ENCODE results near the gene NRSN2. TPM values are rescaled to one million over a fixed set of nuclear protein-coding genes. Genes with fewer than 3 reads are reported as not detected.
A peak's percentile ranks its signal among the peaks of the same experiment; 100 is the strongest.
"Not testable (repeated sequence)": the region's sequence is repeated elsewhere in the genome, so short reads cannot be mapped to it uniquely, and the experiment has no call there.

The NRSN2 gene
- total and polyA plus RNA-seq, 5 donors from 2014 or later: 0.52 to 1.5 (median 1.3) TPM; not detected in 1

- Histone ChIP-seq H3K27me3 (ENCODE audit: control insufficient read depth, insufficient read depth, low read length) (no peaks in the 10 kb centered on the region), H3K9me3 (ENCODE audit: control insufficient read depth in 2 of 2, low read length in 2 of 2) (no peaks in the 10 kb centered on the region), H3K27ac (ENCODE audit: insufficient read depth, low read length, poor library complexity, severe bottlenecking) (no peak overlapping the region), H3K4me3 (ENCODE audit: low read depth, low read length) (no peak overlapping the region), H3K36me3 (ENCODE audit: control insufficient read depth, insufficient read depth, low read length) (no peaks in the 10 kb centered on the region), H3K4me1 (ENCODE audit: control insufficient read depth, insufficient read depth, low read length, poor library complexity, severe bottlenecking) (no peaks in the 10 kb centered on the region)
- no peaks in the 10 kb centered on the region for H3K36me3 Mint-ChIP-seq
- ATAC-seq (ENCODE audit: low read depth in 2 of 2): no peak
- no peak for DNase-seq
- no peak overlapping the region for H3K4me3 Mint-ChIP-seq
- peaks cover 3 to 13% (median 8%) of the 10 kb centered on the region in 4 donors for H3K4me1 Mint-ChIP-seq
- H3K9me3 Mint-ChIP-seq: no peaks in the 10 kb centered on the region
- H3K27ac Mint-ChIP-seq: no peak overlapping the region
- no peaks in the 10 kb centered on the region for H3K27me3 Mint-ChIP-seq
Measured at GRCh38 chr20:334578-334977, 12.3 kb upstream of the NRSN2 start.

DNA sequence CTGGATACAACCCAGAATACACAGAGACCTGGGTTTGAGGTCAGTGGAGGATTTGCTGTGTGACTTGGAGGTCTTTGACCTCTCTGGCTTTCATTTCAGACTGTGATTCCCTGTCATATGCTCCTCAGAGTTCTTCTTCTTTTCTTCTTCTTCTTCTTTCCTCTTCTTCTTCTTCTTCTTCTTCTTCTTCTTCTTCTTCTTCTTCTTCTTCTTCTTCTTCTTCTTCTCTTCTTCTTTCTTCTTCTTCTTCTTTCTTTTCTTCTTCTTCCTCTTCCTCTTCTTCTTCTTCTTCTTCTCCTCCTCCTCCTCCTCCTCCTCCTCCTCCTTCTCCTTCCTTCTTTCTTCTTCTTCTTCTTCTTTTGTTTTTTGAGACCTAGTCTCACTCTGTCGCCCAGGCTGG is 10.9 kb upstream of the NRSN2 start:
- DNase-seq; H3K27ac ChIP-seq (ENCODE audit: insufficient read depth, low read length, poor library complexity, severe bottlenecking); H3K4me3 Mint-ChIP-seq; H3K4me1 ChIP-seq (ENCODE audit: control insufficient read depth, insufficient read depth, low read length, poor library complexity, severe bottlenecking); H3K27me3 ChIP-seq (ENCODE audit: control insufficient read depth, insufficient read depth, low read length); H3K9me3 Mint-ChIP-seq; H3K36me3 ChIP-seq (ENCODE audit: control insufficient read depth, insufficient read depth, low read length); H3K9me3 ChIP-seq (ENCODE audit: control insufficient read depth in 2 of 2, low read length in 2 of 2); H3K36me3 Mint-ChIP-seq; H3K27me3 Mint-ChIP-seq; ATAC-seq (ENCODE audit: low read depth in 2 of 2); H3K27ac Mint-ChIP-seq; H3K4me1 Mint-ChIP-seq; H3K4me3 ChIP-seq (ENCODE audit: low read depth, low read length): not testable (repeated sequence)

DNA sequence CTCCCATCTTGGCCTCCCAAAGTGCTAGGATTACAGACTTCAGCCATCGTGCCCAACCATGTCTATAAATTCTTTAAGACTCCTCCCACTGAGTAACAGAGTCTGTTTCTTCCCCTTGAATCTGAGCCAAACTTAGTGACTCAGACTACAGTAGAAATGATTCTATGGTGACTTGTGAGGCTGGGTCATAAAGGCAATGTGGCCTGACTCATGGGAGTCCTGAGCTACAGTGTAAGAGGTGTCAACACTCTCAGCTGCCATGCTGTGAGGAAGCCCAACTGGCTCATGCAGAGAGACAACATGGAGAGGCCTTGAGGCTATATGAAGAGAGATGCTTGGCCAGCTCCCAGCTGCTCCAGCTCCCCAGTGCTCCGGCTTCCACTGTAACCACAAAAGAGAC is 5.2 kb upstream of the NRSN2 start:
- Mint-ChIP-seq H3K36me3 (no peaks in the 10 kb centered on the region), H3K27ac (no peak overlapping the region), H3K4me3 (no peak overlapping the region), H3K4me1 (peaks cover 0 to 7% (median 4%) of the 10 kb centered on the region in 4 donors), H3K9me3 (peaks cover 0 to 3% (median 0%) of the 10 kb centered on the region in 7 donors), H3K27me3 (peaks cover 5% of the 10 kb centered on the region)
- peak in 1 of 2 donors; percentile 45 for ATAC-seq (ENCODE audit: low read depth in 2 of 2)
- DNase-seq: no peak
- peaks cover 3% of the 10 kb centered on the region for H3K4me1 ChIP-seq (ENCODE audit: control insufficient read depth, insufficient read depth, low read length, poor library complexity, severe bottlenecking)
- H3K36me3 ChIP-seq (ENCODE audit: control insufficient read depth, insufficient read depth, low read length): no peaks in the 10 kb centered on the region
- no peaks in the 10 kb centered on the region for H3K9me3 ChIP-seq (ENCODE audit: control insufficient read depth in 2 of 2, low read length in 2 of 2)
- H3K27me3 ChIP-seq (ENCODE audit: control insufficient read depth, insufficient read depth, low read length): no peaks in the 10 kb centered on the region
- H3K27ac ChIP-seq (ENCODE audit: insufficient read depth, low read length, poor library complexity, severe bottlenecking): no peak overlapping the region
- H3K4me3 ChIP-seq (ENCODE audit: low read depth, low read length): no peak overlapping the region

DNA sequence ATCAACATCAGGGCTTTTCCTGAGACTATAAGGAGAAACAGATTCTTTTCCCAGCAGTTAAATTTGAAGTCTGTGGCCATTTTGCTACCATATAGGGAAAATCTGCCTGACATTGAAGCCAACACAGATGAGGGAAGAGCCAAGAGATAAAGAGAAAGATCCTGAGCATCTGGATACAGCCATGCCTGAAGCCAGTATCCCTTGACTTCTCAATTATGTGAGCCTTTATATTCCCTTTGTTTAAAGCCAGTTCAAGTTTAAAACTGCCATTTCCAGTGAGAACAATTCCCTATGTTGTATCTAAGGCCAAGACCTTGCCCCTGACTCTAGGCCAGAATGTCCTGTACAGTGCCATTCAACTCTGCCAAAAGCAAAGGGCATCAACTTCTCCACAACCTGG is 3.8 kb upstream of the NRSN2 start:
- Histone ChIP-seq H3K27me3 (ENCODE audit: control insufficient read depth, insufficient read depth, low read length) (no peaks in the 10 kb centered on the region), H3K27ac (ENCODE audit: insufficient read depth, low read length, poor library complexity, severe bottlenecking) (no peak overlapping the region), H3K4me1 (ENCODE audit: control insufficient read depth, insufficient read depth, low read length, poor library complexity, severe bottlenecking) (peaks cover 15% of the 10 kb centered on the region), H3K36me3 (ENCODE audit: control insufficient read depth, insufficient read depth, low read length) (no peaks in the 10 kb centered on the region), H3K9me3 (ENCODE audit: control insufficient read depth in 2 of 2, low read length in 2 of 2) (no peaks in the 10 kb centered on the region), H3K4me3 (ENCODE audit: low read depth, low read length) (no peak overlapping the region)
- DNase-seq (no peak), ATAC-seq (ENCODE audit: low read depth in 2 of 2) (no peak)
- H3K4me3 Mint-ChIP-seq: peak overlapping the region in 1 of 4 donors; percentile 48
- H3K27ac Mint-ChIP-seq: no peak overlapping the region
- H3K4me1 Mint-ChIP-seq: peaks cover 0 to 8% (median 5%) of the 10 kb centered on the region in 4 donors
- H3K9me3 Mint-ChIP-seq: peaks cover 0 to 3% (median 0%) of the 10 kb centered on the region in 7 donors
- H3K27me3 Mint-ChIP-seq: peaks cover 8% of the 10 kb centered on the region
- no peaks in the 10 kb centered on the region for H3K36me3 Mint-ChIP-seq

GRCh38 chr20:346033-346639 is 775 bp upstream of the NRSN2 start:
- Mint-ChIP-seq H3K36me3 (no peaks in the 10 kb centered on the region), H3K4me3 (peak overlapping the region; percentile 52 to 89 (median 84)), H3K27me3 (peaks cover 8% of the 10 kb centered on the region), H3K27ac (peak overlapping the region in 2 of 3 donors; percentile 56 to 80), H3K9me3 (peaks cover 0 to 3% (median 0%) of the 10 kb centered on the region in 7 donors), H3K4me1 (peaks cover 0 to 16% (median 10%) of the 10 kb centered on the region in 4 donors)
- Histone ChIP-seq H3K4me1 (ENCODE audit: control insufficient read depth, insufficient read depth, low read length, poor library complexity, severe bottlenecking) (peaks cover 17% of the 10 kb centered on the region), H3K27me3 (ENCODE audit: control insufficient read depth, insufficient read depth, low read length) (no peaks in the 10 kb centered on the region), H3K27ac (ENCODE audit: insufficient read depth, low read length, poor library complexity, severe bottlenecking) (no peak overlapping the region), H3K4me3 (ENCODE audit: low read depth, low read length) (no peak overlapping the region), H3K36me3 (ENCODE audit: control insufficient read depth, insufficient read depth, low read length) (no peaks in the 10 kb centered on the region), H3K9me3 (ENCODE audit: control insufficient read depth in 2 of 2, low read length in 2 of 2) (no peaks in the 10 kb centered on the region)
- ATAC-seq (ENCODE audit: low read depth in 2 of 2): no peak
- no peak for DNase-seq

GRCh38 chr20:347317-347639 is 367 bp downstream of the NRSN2 start:
- peak overlapping the region; percentile 92 to 99 (median 94) for H3K4me3 Mint-ChIP-seq
- peaks cover 17% of the 10 kb centered on the region for H3K4me1 ChIP-seq (ENCODE audit: control insufficient read depth, insufficient read depth, low read length, poor library complexity, severe bottlenecking)
- DNase-seq (no peak), ATAC-seq (ENCODE audit: low read depth in 2 of 2) (no peak)
- H3K27me3 ChIP-seq (ENCODE audit: control insufficient read depth, insufficient read depth, low read length): no peaks in the 10 kb centered on the region
- peaks cover 0 to 19% (median 11%) of the 10 kb centered on the region in 4 donors for H3K4me1 Mint-ChIP-seq
- H3K27me3 Mint-ChIP-seq: peaks cover 6% of the 10 kb centered on the region
- H3K27ac Mint-ChIP-seq: no peak overlapping the region
- no peaks in the 10 kb centered on the region for H3K9me3 ChIP-seq (ENCODE audit: control insufficient read depth in 2 of 2, low read length in 2 of 2)
- H3K9me3 Mint-ChIP-seq: peaks cover 0 to 3% (median 0%) of the 10 kb centered on the region in 7 donors
- H3K36me3 ChIP-seq (ENCODE audit: control insufficient read depth, insufficient read depth, low read length): no peaks in the 10 kb centered on the region
- no peak overlapping the region for H3K4me3 ChIP-seq (ENCODE audit: low read depth, low read length)
- no peaks in the 10 kb centered on the region for H3K36me3 Mint-ChIP-seq
- no peak overlapping the region for H3K27ac ChIP-seq (ENCODE audit: insufficient read depth, low read length, poor library complexity, severe bottlenecking)

DNA sequence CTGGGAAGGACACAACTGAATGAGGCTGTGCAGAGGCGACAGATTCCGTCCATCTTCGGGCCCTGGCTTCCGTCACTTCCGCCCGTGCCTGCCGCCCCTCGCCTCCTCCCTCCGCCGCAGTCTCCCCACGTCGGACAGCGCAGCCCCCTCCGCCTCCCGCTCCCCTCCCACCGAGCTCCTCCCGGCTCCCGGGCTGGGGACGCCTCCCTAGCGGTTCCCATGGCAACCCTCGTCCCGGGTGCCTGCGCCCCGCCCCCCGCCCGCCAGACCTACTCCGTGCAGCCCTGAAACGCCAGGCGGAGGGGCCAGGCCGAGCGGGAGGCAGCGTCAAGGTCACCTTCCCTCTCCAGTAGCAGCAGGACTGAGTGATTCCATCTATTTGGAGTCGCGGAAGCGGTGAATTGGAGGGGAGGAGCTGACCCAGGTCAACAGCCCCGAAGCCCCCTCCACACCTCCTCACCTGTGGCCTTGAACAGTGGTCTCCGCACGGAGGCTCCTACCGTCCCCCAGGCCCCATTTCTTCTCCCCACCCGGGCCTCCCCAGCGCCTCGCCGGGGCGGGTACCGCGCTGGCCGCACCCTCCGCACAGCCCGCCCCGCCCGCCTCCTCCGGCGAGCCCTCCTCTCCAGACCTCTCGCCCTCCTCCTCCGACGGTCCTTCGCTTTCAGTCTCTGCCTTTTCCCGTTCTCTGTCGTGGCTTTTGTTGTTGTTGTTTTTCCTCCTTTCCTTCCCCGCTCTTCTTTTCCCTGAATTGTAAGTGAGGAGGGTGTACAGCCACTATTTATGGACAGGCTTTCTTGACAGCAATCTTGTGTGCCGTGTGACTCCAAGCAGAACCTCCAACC is 951 bp downstream of the NRSN2 start:
- H3K27me3 ChIP-seq (ENCODE audit: control insufficient read depth, insufficient read depth, low read length): no peaks in the 10 kb centered on the region
- H3K36me3 Mint-ChIP-seq: no peaks in the 10 kb centered on the region
- peak overlapping the region; percentile 92 to 99 (median 94) for H3K4me3 Mint-ChIP-seq
- H3K9me3 ChIP-seq (ENCODE audit: control insufficient read depth in 2 of 2, low read length in 2 of 2): no peaks in the 10 kb centered on the region
- peaks cover 0 to 23% (median 11%) of the 10 kb centered on the region in 4 donors for H3K4me1 Mint-ChIP-seq
- H3K4me3 ChIP-seq (ENCODE audit: low read depth, low read length): peak overlapping the region; percentile 64
- DNase-seq (peak; percentile 31 to 70 (median 64)), ATAC-seq (ENCODE audit: low read depth in 2 of 2) (peak; percentile 70)
- peak overlapping the region; percentile 41 to 92 (median 72) for H3K27ac Mint-ChIP-seq
- no peaks in the 10 kb centered on the region for H3K36me3 ChIP-seq (ENCODE audit: control insufficient read depth, insufficient read depth, low read length)
- H3K4me1 ChIP-seq (ENCODE audit: control insufficient read depth, insufficient read depth, low read length, poor library complexity, severe bottlenecking): peaks cover 17% of the 10 kb centered on the region
- H3K27me3 Mint-ChIP-seq: peaks cover 6% of the 10 kb centered on the region
- peak overlapping the region; percentile 47 for H3K27ac ChIP-seq (ENCODE audit: insufficient read depth, low read length, poor library complexity, severe bottlenecking)
- peaks cover 0 to 3% (median 0%) of the 10 kb centered on the region in 7 donors for H3K9me3 Mint-ChIP-seq

Data from CD4-positive, CD25-positive, alpha-beta regulatory T cell (primary cell).